HG03097 (cell line): Measurements from ENCODE around the gene NFIX.
A peak's percentile ranks its signal among the peaks of the same experiment; 100 is the strongest.
"Not testable (repeated sequence)": the region's sequence is repeated elsewhere in the genome, so short reads cannot be mapped to it uniquely, and the experiment has no call there.

Experiments used
- ATAC-seq: cut with Tn5 transposase; IDR thresholded peaks from one replicate; pipeline ENCODE4 v1.9.1; 2021; ENCODE audit not compliant: unreplicated experiment, low FRiP score

NFIX gene

GRCh38 chr19:12994701-12995595 is at the start of gene NFIX:
Gene NFIX (plus strand): TSS chr19:12995475. CDS start chr19:12995838, 363 bp downstream.
- ATAC-seq, result no peak

DNA sequence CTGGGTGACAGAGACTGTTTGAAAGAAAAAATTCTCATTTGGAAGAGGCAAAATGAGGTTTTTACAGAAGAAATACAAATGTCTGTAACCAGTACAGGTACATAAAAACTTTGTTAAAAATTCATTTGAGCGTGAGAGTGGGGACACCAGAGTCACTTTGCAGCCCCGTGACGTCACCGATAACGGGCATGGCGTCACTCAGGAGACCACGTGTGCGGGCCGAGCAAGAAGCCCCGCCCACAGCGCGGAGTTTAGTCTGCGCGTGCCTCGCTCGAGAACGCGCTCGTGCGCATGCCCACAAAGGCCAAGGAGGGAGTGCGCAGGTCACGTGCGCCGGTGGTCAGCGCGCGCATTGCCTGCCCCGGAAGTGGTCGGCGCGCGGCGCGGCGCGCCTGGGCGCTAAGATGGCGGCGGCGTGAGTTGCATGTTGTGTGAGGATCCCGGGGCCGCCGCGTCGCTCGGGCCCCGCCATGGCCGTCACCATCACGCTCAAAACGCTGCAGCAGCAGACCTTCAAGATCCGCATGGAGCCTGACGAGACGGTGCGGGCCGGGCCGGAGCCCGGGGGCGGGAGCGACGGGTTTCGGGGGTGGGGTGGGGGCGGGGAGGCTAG is 49.7 kb upstream of the NFIX start, which contains the start of gene RAD23A:
Gene RAD23A (plus strand): TSS at position 384 of the 613 bp plus-strand sequence. CDS start 87 bp downstream, at position 471.
- ATAC-seq, result peak; percentile 67

DNA sequence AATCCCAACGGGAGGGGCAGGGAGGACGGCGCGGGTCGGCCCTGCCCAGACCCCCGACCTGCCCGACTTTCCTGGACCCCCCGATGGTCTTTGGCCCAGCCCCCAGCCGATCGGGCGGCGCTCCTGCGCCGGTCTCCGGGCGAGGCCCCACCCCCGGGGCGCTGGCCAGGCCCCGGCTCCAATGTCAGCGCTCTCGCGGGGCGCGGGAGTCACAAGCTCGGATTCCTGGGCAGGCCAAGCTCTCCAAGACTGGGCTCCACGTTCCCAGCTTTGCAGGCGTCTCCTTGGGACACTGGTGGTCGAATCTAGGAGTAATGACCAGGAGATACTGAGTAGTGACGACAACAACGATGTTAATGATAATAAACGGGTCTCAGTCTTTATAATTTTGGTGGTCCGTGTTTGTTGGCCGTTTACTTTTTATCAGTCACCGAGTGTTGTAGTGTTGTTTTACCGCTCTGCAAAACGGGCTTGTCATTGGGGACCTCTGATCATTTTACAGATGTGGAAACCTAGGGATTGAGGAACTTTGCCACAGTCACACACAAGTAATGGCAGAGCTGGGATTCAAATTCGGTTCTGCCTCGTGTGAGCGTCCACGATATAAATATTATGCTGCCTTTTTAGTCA is 49.1 kb upstream of the NFIX start:
- peak; percentile 32 for ATAC-seq

GRCh38 chr19:12946731-12947496 is 48.4 kb upstream of the NFIX start:
- no peak for ATAC-seq

- ATAC-seq, result no peak
These were observed 47.3 kb upstream of the NFIX start for GRCh38 chr19:12947702-12948611.

GRCh38 chr19:12948612-12949362 is 46.5 kb upstream of the NFIX start:
- ATAC-seq, result no peak

- ATAC-seq, result no peak
These were observed 45.7 kb upstream of the NFIX start for GRCh38 chr19:12949363-12950283.

- ATAC-seq, result not testable (repeated sequence)
These were observed 43.2 kb upstream of the NFIX start for GRCh38 chr19:12952050-12952449.

DNA sequence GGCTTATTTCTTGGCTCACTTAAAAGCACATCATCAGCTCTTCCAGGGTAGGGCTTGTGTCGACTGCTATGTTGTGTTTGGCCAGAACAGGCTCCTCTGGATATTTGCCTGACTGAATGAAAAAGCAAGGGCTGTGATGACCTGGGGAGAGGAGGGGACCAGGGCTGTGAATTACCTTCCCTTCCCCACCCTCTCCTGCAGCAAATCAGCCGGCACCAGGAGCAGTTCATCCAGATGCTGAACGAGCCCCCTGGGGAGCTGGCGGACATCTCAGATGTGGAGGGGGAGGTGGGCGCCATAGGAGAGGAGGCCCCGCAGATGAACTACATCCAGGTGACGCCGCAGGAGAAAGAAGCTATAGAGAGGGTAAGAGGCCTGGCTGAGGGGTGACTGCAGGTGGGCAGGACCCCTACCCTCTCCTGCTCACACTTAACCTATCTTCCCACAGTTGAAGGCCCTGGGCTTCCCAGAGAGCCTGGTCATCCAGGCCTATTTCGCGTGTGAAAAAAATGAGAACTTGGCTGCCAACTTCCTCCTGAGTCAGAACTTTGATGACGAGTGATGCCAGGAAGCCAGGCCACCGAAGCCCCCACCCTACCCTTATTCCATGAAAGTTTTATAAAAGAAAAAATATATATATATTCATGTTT is 42.7 kb upstream of the NFIX start:
- ATAC-seq, result no peak

DNA sequence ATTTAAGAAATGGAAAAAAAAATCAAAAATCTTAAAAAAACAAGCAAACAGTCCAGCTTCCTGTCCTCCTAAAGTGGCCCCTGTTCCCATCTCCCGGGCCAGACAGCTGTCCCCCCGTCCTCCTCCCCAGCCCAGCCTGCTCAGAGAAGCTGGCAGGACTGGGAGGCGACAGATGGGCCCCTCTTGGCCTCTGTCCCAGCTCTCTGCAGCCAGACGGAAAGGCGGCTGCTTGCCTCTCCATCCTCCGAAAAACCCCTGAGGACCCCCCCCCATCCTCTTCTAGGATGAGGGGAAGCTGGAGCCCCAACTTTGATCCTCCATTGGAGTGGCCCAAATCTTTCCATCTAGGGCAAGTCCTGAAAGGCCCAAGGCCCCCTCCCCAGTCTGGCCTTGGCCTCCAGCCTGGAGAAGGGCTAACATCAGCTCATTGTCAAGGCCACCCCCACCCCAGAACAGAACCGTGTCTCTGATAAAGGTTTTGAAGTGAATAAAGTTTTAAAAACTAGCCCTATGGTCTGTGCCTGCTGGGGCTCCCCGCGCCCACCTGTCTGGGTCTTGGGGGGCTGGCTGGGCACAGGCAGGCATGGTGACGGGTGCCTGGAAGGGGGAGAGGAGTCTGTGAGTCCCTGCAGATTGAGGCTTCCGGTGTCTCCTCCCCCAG is 42.0 kb upstream of the NFIX start:
- no peak for ATAC-seq

DNA sequence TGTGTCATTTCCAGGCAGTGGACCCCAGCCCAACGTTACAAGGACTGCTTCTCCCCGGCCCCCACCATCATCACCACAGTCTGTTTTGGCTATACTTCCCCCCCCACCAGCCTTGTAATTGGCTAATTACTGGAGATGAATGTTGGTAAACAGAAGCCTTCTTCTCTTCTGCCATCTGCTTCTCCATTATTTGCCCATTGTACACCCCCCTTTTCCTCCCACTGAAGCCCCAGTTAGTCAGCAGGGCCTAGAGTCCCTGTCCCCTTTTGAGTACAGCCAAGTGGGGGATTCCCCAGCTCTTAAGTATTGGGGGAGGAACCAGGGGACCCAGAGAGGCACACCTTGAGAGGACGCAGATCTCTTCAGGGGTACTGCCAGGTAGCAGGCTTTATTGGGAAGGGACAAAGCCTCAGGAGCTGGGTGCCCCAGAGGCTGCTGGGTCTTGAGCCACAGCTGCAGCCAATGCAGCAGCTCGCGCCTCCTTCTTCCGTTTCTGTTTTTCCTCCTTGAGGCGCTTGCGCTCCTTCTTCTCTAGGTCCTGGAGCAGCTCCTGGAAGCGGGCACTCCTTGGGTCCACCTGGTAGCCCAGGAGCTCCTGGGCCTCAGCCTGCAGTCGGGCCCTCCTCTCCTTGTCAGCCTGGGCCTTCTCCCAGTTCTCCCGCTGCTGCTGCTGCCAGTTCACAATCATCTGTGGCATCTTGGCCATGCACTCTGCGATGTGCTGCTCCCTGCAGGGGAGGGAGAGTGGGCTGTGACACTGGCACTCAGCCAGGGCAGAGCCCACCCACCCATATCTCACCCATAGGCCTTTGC is 41.3 kb upstream of the NFIX start:
- no peak for ATAC-seq

DNA sequence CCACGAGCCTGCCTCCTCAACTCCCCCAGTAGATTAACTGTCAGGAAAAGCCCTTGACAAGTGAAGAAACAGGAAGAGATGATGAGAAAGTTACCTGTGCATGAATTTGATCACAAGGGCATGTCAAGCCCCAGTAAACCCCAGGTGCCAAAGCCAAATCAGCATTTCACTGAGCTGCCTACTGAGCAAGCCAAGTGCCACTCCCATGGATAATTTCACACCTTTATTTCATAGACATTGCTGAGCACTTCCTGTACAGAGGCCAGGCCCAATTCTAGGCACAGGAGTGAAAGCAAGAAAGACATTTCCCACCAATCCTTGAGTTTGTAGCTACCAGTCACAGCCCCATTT is 40.7 kb upstream of the NFIX start:
- ATAC-seq, result no peak

GRCh38 chr19:12955575-12955974 is 39.7 kb upstream of the NFIX start:
- not testable (repeated sequence) for ATAC-seq

DNA sequence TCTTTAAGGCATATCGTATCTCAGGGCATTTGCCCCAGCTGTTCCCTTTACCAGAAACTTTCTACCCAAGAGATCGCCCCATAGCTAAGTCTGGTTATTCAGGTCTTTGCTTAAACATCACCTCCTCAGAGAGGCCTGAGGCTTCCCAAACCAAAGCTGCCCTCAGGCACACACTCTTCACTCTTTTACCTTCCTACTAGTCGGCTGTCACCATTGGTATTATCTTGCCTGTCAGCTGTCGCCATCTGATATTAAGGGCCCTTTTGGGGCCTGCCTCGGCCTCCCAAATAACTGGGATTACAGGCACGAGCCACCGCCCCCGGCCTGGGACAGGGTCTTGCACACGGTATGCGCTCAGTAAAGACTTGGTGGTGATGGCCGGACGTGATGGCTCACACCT is 39.3 kb upstream of the NFIX start:
- no peak for ATAC-seq

- ATAC-seq, result no peak
These were observed 38.6 kb upstream of the NFIX start, which contains the start of gene GADD45GIP1 for GRCh38 chr19:12956446-12957388. Gene GADD45GIP1 (minus strand): TSS chr19:12957223. CDS start chr19:12957212, 11 bp downstream.
